Ishikawa (cell line): ENCODE measurements around the gene KCNQ1.

Experiments
- CEBPB ChIP-seq: IDR thresholded peaks from 2 replicates; pipeline ENCODE4 v1.6.1; 2012
- EP300 ChIP-seq: IDR thresholded peaks from 2 replicates; pipeline ENCODE4 v1.6.1; 2012; ENCODE audit warnings: borderline replicate concordance
- RAD21 ChIP-seq: IDR thresholded peaks from 2 replicates; pipeline ENCODE4 v1.6.1; 2012; ENCODE audit warnings: low read depth
- TF ChIP-seq, protein P1 (sequence below): IDR thresholded peaks from 2 replicates; pipeline ENCODE4 v1.6.1; 2012
- TF ChIP-seq, protein P2 (sequence below): IDR thresholded peaks from 2 replicates; pipeline ENCODE4 v1.6.1; 2012; ENCODE audit warnings: low read depth, mild to moderate bottlenecking

DNA sequence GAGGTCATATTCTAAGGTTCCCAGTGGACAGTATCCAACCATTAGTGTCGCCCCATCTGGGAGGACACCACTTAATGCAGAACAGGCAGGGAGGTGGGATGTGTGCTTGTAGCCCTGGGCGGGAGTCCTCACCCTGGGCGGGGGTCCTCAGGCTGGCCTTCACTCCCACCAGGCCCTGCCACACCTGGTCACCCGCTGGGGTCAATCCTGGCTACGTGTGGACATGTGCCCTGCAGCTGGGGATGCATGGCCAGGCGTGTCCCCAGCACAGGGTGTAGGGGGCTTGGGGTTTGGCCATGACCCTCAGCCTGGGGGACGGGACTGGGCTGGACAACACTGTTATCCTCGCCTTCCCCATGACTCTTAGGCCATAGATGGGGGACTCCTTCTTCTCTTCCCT, 19.3 kb upstream of the KCNQ1 start:
- TF ChIP-seq, protein P1, sequence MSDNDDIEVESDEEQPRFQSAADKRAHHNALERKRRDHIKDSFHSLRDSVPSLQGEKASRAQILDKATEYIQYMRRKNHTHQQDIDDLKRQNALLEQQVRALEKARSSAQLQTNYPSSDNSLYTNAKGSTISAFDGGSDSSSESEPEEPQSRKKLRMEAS: no peak
- TF ChIP-seq CEBPB: no peak
- TF ChIP-seq EP300: no peak
- TF ChIP-seq, protein P2, sequence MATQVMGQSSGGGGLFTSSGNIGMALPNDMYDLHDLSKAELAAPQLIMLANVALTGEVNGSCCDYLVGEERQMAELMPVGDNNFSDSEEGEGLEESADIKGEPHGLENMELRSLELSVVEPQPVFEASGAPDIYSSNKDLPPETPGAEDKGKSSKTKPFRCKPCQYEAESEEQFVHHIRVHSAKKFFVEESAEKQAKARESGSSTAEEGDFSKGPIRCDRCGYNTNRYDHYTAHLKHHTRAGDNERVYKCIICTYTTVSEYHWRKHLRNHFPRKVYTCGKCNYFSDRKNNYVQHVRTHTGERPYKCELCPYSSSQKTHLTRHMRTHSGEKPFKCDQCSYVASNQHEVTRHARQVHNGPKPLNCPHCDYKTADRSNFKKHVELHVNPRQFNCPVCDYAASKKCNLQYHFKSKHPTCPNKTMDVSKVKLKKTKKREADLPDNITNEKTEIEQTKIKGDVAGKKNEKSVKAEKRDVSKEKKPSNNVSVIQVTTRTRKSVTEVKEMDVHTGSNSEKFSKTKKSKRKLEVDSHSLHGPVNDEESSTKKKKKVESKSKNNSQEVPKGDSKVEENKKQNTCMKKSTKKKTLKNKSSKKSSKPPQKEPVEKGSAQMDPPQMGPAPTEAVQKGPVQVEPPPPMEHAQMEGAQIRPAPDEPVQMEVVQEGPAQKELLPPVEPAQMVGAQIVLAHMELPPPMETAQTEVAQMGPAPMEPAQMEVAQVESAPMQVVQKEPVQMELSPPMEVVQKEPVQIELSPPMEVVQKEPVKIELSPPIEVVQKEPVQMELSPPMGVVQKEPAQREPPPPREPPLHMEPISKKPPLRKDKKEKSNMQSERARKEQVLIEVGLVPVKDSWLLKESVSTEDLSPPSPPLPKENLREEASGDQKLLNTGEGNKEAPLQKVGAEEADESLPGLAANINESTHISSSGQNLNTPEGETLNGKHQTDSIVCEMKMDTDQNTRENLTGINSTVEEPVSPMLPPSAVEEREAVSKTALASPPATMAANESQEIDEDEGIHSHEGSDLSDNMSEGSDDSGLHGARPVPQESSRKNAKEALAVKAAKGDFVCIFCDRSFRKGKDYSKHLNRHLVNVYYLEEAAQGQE: no peak
- no peak for TF ChIP-seq RAD21
